Naive thymus-derived CD4-positive, alpha-beta T cell (primary cell): ENCODE measurements around the gene CTH. TPM values are rescaled to one million over a fixed set of nuclear protein-coding genes. Genes with fewer than 3 reads are reported as not detected.
A peak's percentile ranks its signal among the peaks of the same experiment; 100 is the strongest.
"Not testable (repeated sequence)": the region's sequence is repeated elsewhere in the genome, so short reads cannot be mapped to it uniquely, and the experiment has no call there.

Experiments used
- ATAC-seq: fragments of 150-1000 bp; cut with Tn5 transposase; 2 replicates; pipeline ENCODE4 v1.10.0; 2021; ENCODE audit warnings: mild to moderate bottlenecking, moderate library complexity
- CTCF ChIA-PET: fragments of 350-600 bp; sonication (Branson Sonifier 250); formaldehyde crosslinking; loops from one replicate; lab custom pipeline; 2021; ENCODE audit warnings: antibody characterized with exemption; lab: Charles Lee
- POLR2A ChIA-PET: fragments of 350-600 bp; sonication (Branson Sonifier 250); formaldehyde crosslinking; loops from one replicate; lab custom pipeline; 2021; ENCODE audit warnings: antibody characterized with exemption, inconsistent platforms; lab: Charles Lee
- DNase-seq, 9 donors: peaks; one replicate each; pipeline versions ENCODE4 v3.0.0 to v3.0.0-alpha.2; 2020 to 2022; ENCODE audit warnings: mixed read lengths in 1 of 9
- H3K27ac ChIP-seq: one replicate; pipeline ENCODE4 v1.7.0; 2013; ENCODE audit warnings: mild to moderate bottlenecking, low read depth, low read length, moderate library complexity
- H3K27me3 ChIP-seq, 2 donors: one replicate each; pipeline ENCODE4 v1.7.0; 2013; ENCODE audit warnings: low read length in 2 of 2, mild to moderate bottlenecking in 2 of 2, moderate library complexity in 2 of 2; ENCODE audit not compliant: control insufficient read depth in 2 of 2, insufficient read depth in 2 of 2
- H3K36me3 ChIP-seq, 3 experiments: 1 replicate in 2 of 3; 2 replicates in 1 of 3; pipeline ENCODE4 v1.7.0; 2013; ENCODE audit warnings: low read length in 3 of 3, mild to moderate bottlenecking in 3 of 3, moderate library complexity in 1 of 3; ENCODE audit not compliant: insufficient read depth in 3 of 3, control insufficient read depth in 2 of 3
- H3K4me1 ChIP-seq, 2 donors: one replicate each; pipeline ENCODE4 v1.7.0; 2013; ENCODE audit warnings: low read length in 2 of 2, mild to moderate bottlenecking in 2 of 2, moderate library complexity in 1 of 2; ENCODE audit not compliant: control insufficient read depth in 2 of 2, insufficient read depth in 2 of 2
- H3K4me3 ChIP-seq: 2 replicates; pipeline ENCODE4 v1.7.0; 2013; ENCODE audit warnings: mild to moderate bottlenecking, low read length
- H3K9me3 ChIP-seq, 3 experiments: 1 replicate in 2 of 3; 2 replicates in 1 of 3; pipeline ENCODE4 v1.7.0; 2013; ENCODE audit warnings: low read length in 3 of 3; ENCODE audit not compliant: control insufficient read depth in 2 of 3
- H3K27ac Mint-ChIP-seq, 9 donors: one replicate each; pipeline ENCODE4 v1.8.0; 2020 to 2022; ENCODE audit warnings: mixed read lengths in 9 of 9, mild to moderate bottlenecking in 8 of 9, moderate library complexity in 5 of 9, inconsistent platforms in 2 of 9
- H3K27me3 Mint-ChIP-seq, 5 donors: one replicate each; pipeline ENCODE4 v1.8.0; 2021 to 2022; ENCODE audit warnings: mixed read lengths in 5 of 5, mild to moderate bottlenecking in 1 of 5
- H3K36me3 Mint-ChIP-seq, 5 donors: one replicate each; pipeline ENCODE4 v1.8.0; 2020 to 2022; ENCODE audit warnings: mixed read lengths in 5 of 5, mild to moderate bottlenecking in 3 of 5, inconsistent platforms in 1 of 5
- H3K4me1 Mint-ChIP-seq, 7 donors: one replicate each; pipeline ENCODE4 v1.8.0; 2020 to 2022; ENCODE audit warnings: mixed read lengths in 7 of 7, mild to moderate bottlenecking in 3 of 7, inconsistent platforms in 1 of 7
- H3K4me3 Mint-ChIP-seq, 10 donors: one replicate each; pipeline ENCODE4 v1.8.0; 2020 to 2022; ENCODE audit warnings: mild to moderate bottlenecking in 10 of 10, mixed read lengths in 10 of 10, moderate library complexity in 6 of 10, inconsistent platforms in 2 of 10
- H3K9me3 Mint-ChIP-seq, 11 donors: one replicate each; pipeline ENCODE4 v1.8.0; 2020 to 2022; ENCODE audit warnings: mixed read lengths in 11 of 11, mild to moderate bottlenecking in 4 of 11, inconsistent platforms in 1 of 11, moderate library complexity in 1 of 11
- intact Hi-C, 2 donors: fragments of 100-400 bp; cut with micrococcal nuclease; formaldehyde crosslinking; loops; one replicate each; pipeline ENCODE4 v1.15.1; 2023
- polyA plus RNA-seq, 2 donors: library from polyadenylated mRNA; unstranded; fragments of 300-500 nt; fragmentation: Illumina TruSeq; gene quantifications; one replicate each; pipeline ENCODE4 v1.2.3, GENCODE V29; 2021
- total RNA-seq, 6 experiments: library from RNA in 5 of 6; stranded (reverse) in 5 of 6; gene quantifications; 1 replicate in 5 of 6; 2 replicates in 1 of 6; pipeline ENCODE4 v1.2.3 and lab custom pipeline; 2021 to 2026

Gene CTH
- total RNA-seq (1 to 10 TPM; 2.6 to 7.1 (median 5.1) TPM), polyA plus RNA-seq (1 to 10 TPM; 2.8 to 3.5 TPM), total RNA-seq (lab: John Stamatoyannopoulos, UW) (4.7 reads per million, percentile 23 among the genes with 10 or more reads in this experiment)

GRCh38 chr1:70410604-70411359 is at the start of gene CTH:
Gene CTH, plus strand, starts transcription at chr1:70411268. Its CDS starts 148 bp downstream, at chr1:70411416.
- H3K36me3 ChIP-seq, result peaks cover 0 to 3% (median 0%) of the 10 kb centered on the region in 3 experiments
- Mint-ChIP-seq H3K36me3 (no peaks in the 10 kb centered on the region), H3K27me3 (peaks cover 0 to 10% (median 0%) of the 10 kb centered on the region in 5 donors), H3K9me3 (no peaks in the 10 kb centered on the region), H3K27ac (peak within 1 kb of the TSS; percentile 82 to 99 (median 96)), H3K4me3 (peak within 1 kb of the TSS; percentile 90 to 100 (median 98)), H3K4me1 (peaks cover 5 to 26% (median 24%) of the 10 kb centered on the region in 7 donors)
- CTCF ChIA-PET, result interaction anchor here (0.6 to 0.8 kb wide), 3 partner anchors 17 to 670 kb away, joined by 3 to 10 read pairs (median 3); partner anchors contain the start of gene ZRANB2
- POLR2A ChIA-PET, result interaction anchor here (0.6 to 4.6 kb wide), 10 partner anchors 10 to 671 kb away, joined by 3 to 81 read pairs (median 4); partner anchors contain the start of genes ANKRD13C, SRSF11 and ZRANB2
- peak within 1 kb of the TSS; percentile 85 for H3K27ac ChIP-seq
- intact Hi-C loops, result loop anchor here (1.0 to 5.0 kb wide), 6 partner anchors 56 to 1913 kb away; partner anchors contain the start of genes ANKRD13C (in 2 of the 2), LRRC40 (in 2 of the 2), SRSF11 (in 2 of the 2) and ZRANB2 (in 2 of the 2)
- peaks cover 4 to 9% of the 10 kb centered on the region in 2 donors for H3K4me1 ChIP-seq
- peak; percentile 81 to 94 (median 92) for DNase-seq
- H3K4me3 ChIP-seq, result peak within 1 kb of the TSS; percentile 85
- H3K27me3 ChIP-seq, result no peaks in the 10 kb centered on the region
- peak; percentile 96 for ATAC-seq
- no peaks in the 10 kb centered on the region for H3K9me3 ChIP-seq

GRCh38 chr1:70361727-70362398 is 49.2 kb upstream of the CTH start:
- CTCF ChIA-PET, result no interaction called here
- no peaks in the 10 kb centered on the region for H3K27me3 Mint-ChIP-seq

GRCh38 chr1:70364439-70364838 is 46.6 kb upstream of the CTH start:
- no peaks in the 10 kb centered on the region for H3K27me3 ChIP-seq
- H3K36me3 Mint-ChIP-seq, result peaks cover 0 to 16% (median 6%) of the 10 kb centered on the region in 5 donors
- H3K4me1 Mint-ChIP-seq, result peaks cover 0 to 6% (median 4%) of the 10 kb centered on the region in 7 donors
- ATAC-seq, result no peak
- ChIA-PET CTCF (no interaction called here), POLR2A (no interaction called here)
- no peaks in the 10 kb centered on the region for H3K27me3 Mint-ChIP-seq
- H3K27ac Mint-ChIP-seq, result peak overlapping the region in 1 of 9 donors; percentile 65
- peaks cover 0 to 2% (median 0%) of the 10 kb centered on the region in 11 donors for H3K9me3 Mint-ChIP-seq
- no peak overlapping the region for H3K4me3 Mint-ChIP-seq
- DNase-seq, result no peak
- no peaks in the 10 kb centered on the region for H3K9me3 ChIP-seq
- H3K4me1 ChIP-seq, result no peaks in the 10 kb centered on the region
- no peak overlapping the region for H3K27ac ChIP-seq
- H3K36me3 ChIP-seq, result no peaks in the 10 kb centered on the region
- intact Hi-C loops, result no loop called here
- H3K4me3 ChIP-seq, result no peak overlapping the region

More at GRCh38 chr1:70361727-70362398, 49.2 kb upstream of the CTH start:
- intact Hi-C loops, result no loop called here
- POLR2A ChIA-PET, result interaction anchor here (1.2 kb wide), 1 partner anchor 8 kb away, joined by 3 read pairs; no protein-coding TSS in a partner anchor
- Mint-ChIP-seq H3K4me1 (peaks cover 0 to 6% (median 4%) of the 10 kb centered on the region in 7 donors), H3K9me3 (peaks cover 0 to 1% (median 0%) of the 10 kb centered on the region in 11 donors), H3K36me3 (peaks cover 0 to 13% (median 6%) of the 10 kb centered on the region in 5 donors), H3K27ac (peak overlapping the region in 1 of 9 donors; percentile 6), H3K4me3 (no peak overlapping the region)
- Histone ChIP-seq H3K9me3 (no peaks in the 10 kb centered on the region), H3K27ac (no peak overlapping the region), H3K27me3 (no peaks in the 10 kb centered on the region), H3K4me1 (no peaks in the 10 kb centered on the region), H3K36me3 (no peaks in the 10 kb centered on the region), H3K4me3 (no peak overlapping the region)
- DNase-seq, result no peak
- ATAC-seq, result no peak

- CTCF ChIA-PET, H3K27me3 Mint-ChIP-seq, H3K9me3 ChIP-seq, H3K4me3 ChIP-seq, POLR2A ChIA-PET, DNase-seq, H3K4me3 Mint-ChIP-seq, H3K4me1 Mint-ChIP-seq, H3K9me3 Mint-ChIP-seq, H3K36me3 ChIP-seq, intact Hi-C loops, ATAC-seq, H3K27ac Mint-ChIP-seq, H3K27ac ChIP-seq, H3K27me3 ChIP-seq, H3K4me1 ChIP-seq: not testable (repeated sequence)
- H3K36me3 Mint-ChIP-seq, result peaks cover 0 to 11% (median 6%) of the 10 kb centered on the region in 5 donors
Observed at GRCh38 chr1:70366425-70366952, 44.6 kb upstream of the CTH start.

GRCh38 chr1:70366997-70367396 is 44.1 kb upstream of the CTH start:
- H3K4me3 ChIP-seq, H3K4me1 Mint-ChIP-seq, H3K27ac ChIP-seq, H3K27me3 Mint-ChIP-seq, ATAC-seq, intact Hi-C loops, H3K4me1 ChIP-seq, CTCF ChIA-PET, DNase-seq, H3K9me3 Mint-ChIP-seq, H3K4me3 Mint-ChIP-seq, H3K36me3 ChIP-seq, POLR2A ChIA-PET, H3K9me3 ChIP-seq, H3K27me3 ChIP-seq: not testable (repeated sequence)
- H3K27ac Mint-ChIP-seq, result peak overlapping the region in 1 of 9 donors; percentile 66
- H3K36me3 Mint-ChIP-seq, result peaks cover 0 to 11% (median 6%) of the 10 kb centered on the region in 5 donors

- H3K27me3 Mint-ChIP-seq, H3K4me3 Mint-ChIP-seq, CTCF ChIA-PET, H3K9me3 ChIP-seq, intact Hi-C loops, H3K9me3 Mint-ChIP-seq, H3K4me1 ChIP-seq, DNase-seq, H3K27ac Mint-ChIP-seq, H3K4me3 ChIP-seq, H3K4me1 Mint-ChIP-seq, ATAC-seq, H3K36me3 ChIP-seq, H3K27ac ChIP-seq, POLR2A ChIA-PET, H3K27me3 ChIP-seq: not testable (repeated sequence)
- peaks cover 0 to 11% (median 6%) of the 10 kb centered on the region in 5 donors for H3K36me3 Mint-ChIP-seq
Observed at GRCh38 chr1:70367397-70367796, 43.7 kb upstream of the CTH start.
